Spinal cord (tissue), 10 donors: ENCODE data around the gene ESYT2. TPM values are rescaled to one million over a fixed set of nuclear protein-coding genes. Genes with fewer than 3 reads are reported as not detected.
"Not testable (repeated sequence)": the region's sequence is repeated elsewhere in the genome, so short reads cannot be mapped to it uniquely, and the experiment has no call there.

Experiments used
- DNase-seq, 6 donors: peaks; one replicate each; pipeline versions ENCODE4 v3.0.0 to v3.0.0-alpha.2; 2013 to 2015; ENCODE audit warnings: low spot score in 6 of 6, low read depth in 4 of 6
- H3K27ac ChIP-seq: one replicate; pipeline ENCODE4 v1.5.1; 2013; ENCODE audit warnings: low read depth, low read length, control low read depth
- H3K27me3 ChIP-seq: one replicate; pipeline ENCODE4 v1.6.1; 2013; ENCODE audit warnings: low read length; ENCODE audit not compliant: control insufficient read depth, insufficient read depth
- H3K36me3 ChIP-seq: one replicate; pipeline ENCODE4 v1.6.1; 2013; ENCODE audit warnings: low read length; ENCODE audit not compliant: control insufficient read depth, insufficient read depth
- H3K4me1 ChIP-seq: one replicate; pipeline ENCODE4 v1.6.1; 2013; ENCODE audit warnings: low read length; ENCODE audit not compliant: control insufficient read depth, insufficient read depth
- H3K4me3 ChIP-seq: one replicate; pipeline ENCODE4 v1.5.1; 2013; ENCODE audit warnings: low read depth, low read length, control low read depth
- H3K9me3 ChIP-seq: one replicate; pipeline ENCODE4 v1.6.1; 2013; ENCODE audit warnings: low read length; ENCODE audit not compliant: control insufficient read depth, insufficient read depth
- WGBS: methylation state at CpG from one replicate; pipeline ENCODE4 v1.1.5; 2013; ENCODE audit warnings: missing lambda C conversion rate; ENCODE audit not compliant: insufficient coverage; 5-methylcytosine and 5-hydroxymethylcytosine counted together
- polyA plus RNA-seq, 2 donors: library from polyadenylated mRNA; unstranded; fragments of 120-200 nt; gene quantifications; one replicate each; pipeline ENCODE4 v1.2.1, GENCODE V29; 2013; ENCODE audit not compliant: insufficient read length in 2 of 2
- total RNA-seq, 2 donors: library from RNA; depleted of rRNA in 1 of 2; stranded (reverse); fragments of 120-200 nt in 1 of 2; fragments of >200 nt in 1 of 2; gene quantifications; one replicate each; pipeline versions ENCODE4 v1.2.3 to v1.2.4, GENCODE V29; 2013 to 2014
- donor health status: healthy.

The ESYT2 gene
- total and polyA plus RNA-seq, 4 donors, result 28.0 to 73.9 (median 51.9) TPM

GRCh38 chr7:158839177-158839576 is 9.9 kb upstream of the ESYT2 start:
- no CpG with 5 or more reads among the region's 8 CpGs for WGBS

GRCh38 chr7:158837790-158838637 is 8.7 kb upstream of the ESYT2 start:
- Histone ChIP-seq H3K4me1 (no peaks in the 10 kb centered on the region), H3K4me3 (no peak overlapping the region), H3K36me3 (no peaks in the 10 kb centered on the region), H3K9me3 (no peaks in the 10 kb centered on the region), H3K27me3 (no peaks in the 10 kb centered on the region), H3K27ac (no peak overlapping the region)
- peak in 1 of 6 donors; percentile 48 for DNase-seq
- WGBS, result 66% methylated on average over 5 of the region's 8 CpGs

More at GRCh38 chr7:158839177-158839576, 9.9 kb upstream of the ESYT2 start:
- H3K4me1 ChIP-seq, H3K27ac ChIP-seq, DNase-seq, H3K36me3 ChIP-seq, H3K27me3 ChIP-seq, H3K4me3 ChIP-seq, H3K9me3 ChIP-seq: not testable (repeated sequence)

GRCh38 chr7:158836692-158837091 is 7.4 kb upstream of the ESYT2 start:
- Histone ChIP-seq H3K9me3 (no peaks in the 10 kb centered on the region), H3K27ac (no peak overlapping the region), H3K27me3 (no peaks in the 10 kb centered on the region), H3K36me3 (no peaks in the 10 kb centered on the region), H3K4me1 (no peaks in the 10 kb centered on the region), H3K4me3 (no peak overlapping the region)
- 92% methylated on average over 2 of the region's 8 CpGs for WGBS
- DNase-seq, result no peak

GRCh38 chr7:158834878-158835784 is 5.8 kb upstream of the ESYT2 start:
- Histone ChIP-seq H3K4me1 (peaks cover 2% of the 10 kb centered on the region), H3K27ac (no peak overlapping the region), H3K9me3 (no peaks in the 10 kb centered on the region), H3K4me3 (no peak overlapping the region), H3K36me3 (no peaks in the 10 kb centered on the region), H3K27me3 (no peaks in the 10 kb centered on the region)
- DNase-seq, result no peak
- 43% methylated on average over 13 of the region's 21 CpGs for WGBS

GRCh38 chr7:158832994-158833393 is 3.7 kb upstream of the ESYT2 start:
- Histone ChIP-seq H3K36me3 (no peaks in the 10 kb centered on the region), H3K27ac (no peak overlapping the region), H3K9me3 (no peaks in the 10 kb centered on the region), H3K4me1 (peaks cover 6% of the 10 kb centered on the region), H3K4me3 (no peak overlapping the region), H3K27me3 (no peaks in the 10 kb centered on the region)
- WGBS, result 82% methylated on average over 2 of the region's 3 CpGs
- no peak for DNase-seq

- 70% methylated on average over 2 of the region's 6 CpGs for WGBS
- Histone ChIP-seq H3K4me1 (peaks cover 6% of the 10 kb centered on the region), H3K36me3 (no peaks in the 10 kb centered on the region), H3K4me3 (no peak overlapping the region), H3K9me3 (no peaks in the 10 kb centered on the region), H3K27me3 (no peaks in the 10 kb centered on the region), H3K27ac (no peak overlapping the region)
- DNase-seq, result no peak
Measured at GRCh38 chr7:158831738-158832091, 2.4 kb upstream of the ESYT2 start.

- WGBS, result 3% methylated on average over 7 of the region's 14 CpGs
- no peaks in the 10 kb centered on the region for H3K27me3 ChIP-seq
- no peaks in the 10 kb centered on the region for H3K36me3 ChIP-seq
- no peaks in the 10 kb centered on the region for H3K9me3 ChIP-seq
- H3K4me3 ChIP-seq, result peak overlapping the region; percentile 57
- DNase-seq, result no peak
- H3K27ac ChIP-seq, result peak overlapping the region; percentile 91
- peaks cover 6% of the 10 kb centered on the region for H3K4me1 ChIP-seq
Measured at GRCh38 chr7:158830211-158830723, 958 bp upstream of the ESYT2 start.

GRCh38 chr7:158829021-158829341 is 328 bp downstream of the ESYT2 start:
- Histone ChIP-seq H3K4me3 (peak overlapping the region; percentile 61), H3K36me3 (no peaks in the 10 kb centered on the region), H3K27ac (peak overlapping the region; percentile 82), H3K4me1 (peaks cover 6% of the 10 kb centered on the region), H3K9me3 (no peaks in the 10 kb centered on the region), H3K27me3 (no peaks in the 10 kb centered on the region)
- 0% methylated on average over 38 of the region's 38 CpGs for WGBS
- DNase-seq, result peak in 3 of 6 donors; percentile 17 to 82 (median 82)

GRCh38 chr7:158828133-158829020 is 932 bp downstream of the ESYT2 start:
- Histone ChIP-seq H3K27ac (peak overlapping the region; percentile 82), H3K9me3 (no peaks in the 10 kb centered on the region), H3K4me1 (peaks cover 6% of the 10 kb centered on the region), H3K27me3 (no peaks in the 10 kb centered on the region), H3K4me3 (peak overlapping the region; percentile 61), H3K36me3 (no peaks in the 10 kb centered on the region)
- WGBS, result under 1% methylated on average over 82 of the region's 82 CpGs
- peak in 3 of 6 donors; percentile 12 to 56 (median 32) for DNase-seq
